Measurements from ENCODE around the gene GLCCI1. TPM values are rescaled to one million over a fixed set of nuclear protein-coding genes. Genes with fewer than 3 reads are reported as not detected.

GLCCI1 gene
- total and polyA plus RNA-seq, 10 of the 15 experiments (the other 5 are each of a cell fraction or from before 2014, with no cell fraction given), result 12.6 to 92.0 (median 27.6) TPM

GRCh38 chr7:7979558-7979957 is 11.0 kb downstream of the GLCCI1 start:
- DNase-seq (ENCODE audit: low read depth, low spot score) (no peak), FAIRE-seq (no peak), ATAC-seq (no peak)
- Histone ChIP-seq H3K9me3 (replicated peaks; ENCODE audit: control insufficient read depth, insufficient read depth, low read length) (peaks cover 2% of the 10 kb centered on the region; the same call in 2 of the 3 replicates), H3K27me3 (replicated peaks in 1 of 2; ENCODE audit: control insufficient read depth in 2 of 2, insufficient read depth in 2 of 2, low read length in 1 of 2) (no peaks in the 10 kb centered on the region), H3K9ac (ENCODE audit: control insufficient read depth, insufficient read depth, low read length) (no peak overlapping the region), H3K4me2 (ENCODE audit: control insufficient read depth, insufficient read depth) (no peak overlapping the region), H3K4me1 (ENCODE audit: control insufficient read depth, insufficient read depth, low read length) (peaks cover 4% of the 10 kb centered on the region; the same call in 1 of the 2 replicates), H3K4me3 (no peak overlapping the region), H3K79me2 (ENCODE audit: control insufficient read depth, insufficient read depth, low read length) (peaks cover 98% of the 10 kb centered on the region), H3K36me3 (ENCODE audit: control insufficient read depth in 2 of 2, insufficient read depth in 2 of 2, low read length in 1 of 2) (peaks cover 0 to 10% of the 10 kb centered on the region in 2 experiments; a peak in 2 of 4 replicates), H3K27ac (ENCODE audit: control insufficient read depth, insufficient read depth) (no peak overlapping the region), H4K20me1 (ENCODE audit: control insufficient read depth, insufficient read depth) (no peaks in the 10 kb centered on the region), H2AFZ (ENCODE audit: control insufficient read depth, low read depth, low read length) (no peak overlapping the region)
- in situ Hi-C loops (cut with MboI), result no loop called here
- POLR2A ChIA-PET, result interaction anchor here (0.6 to 1.1 kb wide), 4 partner anchors 9 to 154 kb away, joined by 3 read pairs; no protein-coding TSS in a partner anchor
- CTCF ChIA-PET, result interaction anchor here (1.1 kb wide), 2 partner anchors 10 to 24 kb away, joined by 3 read pairs; no protein-coding TSS in a partner anchor
- SMC1A ChIA-PET (ENCODE audit: uncharacterized antibody, unreplicated experiment), result interaction anchor here (0.6 to 5.7 kb wide), 11 partner anchors 9 to 221 kb away, joined by 3 to 41 read pairs (median 4); partner anchors contain the start of gene GLCCI1
- TF ChIP-seq ZNF687 (IDR thresholded peaks at IDR 0.05), result no peak
- TF ChIP-seq RB1 (IDR thresholded peaks at IDR 0.05; ENCODE audit: borderline replicate concordance), result no peak
- no peak for TF ChIP-seq BHLHE40 (IDR thresholded peaks at IDR 0.05; ENCODE audit: borderline replicate concordance in 1 of 2, low read depth in 2 of 2, low read length in 1 of 2)
- TF ChIP-seq BCL3 (IDR thresholded peaks at IDR 0.05; ENCODE audit: borderline replicate concordance, insufficient read depth, low read depth, low read length, poor library complexity, severe bottlenecking), result no peak
- TF ChIP-seq BRCA1 (IDR thresholded peaks at IDR 0.05; ENCODE audit: low read depth, low read length), result no peak
- TF ChIP-seq RAD51 (IDR thresholded peaks at IDR 0.05), result no peak
- TF ChIP-seq MAX (IDR thresholded peaks at IDR 0.05; ENCODE audit: low read depth, low read length), result no peak
- no peak for TF ChIP-seq USF2 (IDR thresholded peaks at IDR 0.05; ENCODE audit: borderline replicate concordance, low read depth, low read length)
- TF ChIP-seq CBX5 (IDR thresholded peaks at IDR 0.05; ENCODE audit: low read depth), result no peak
- TF ChIP-seq MYB (IDR thresholded peaks at IDR 0.05; ENCODE audit: borderline replicate concordance, low read depth, low read length), result no peak
- TF ChIP-seq FOS (IDR thresholded peaks at IDR 0.05; ENCODE audit: borderline replicate concordance, extremely low read depth, insufficient read length), result no peak
- no peak for TF ChIP-seq TBL1XR1 (IDR thresholded peaks at IDR 0.05; ENCODE audit: low read depth, low read length)
- no peak for TF ChIP-seq FOXM1 (IDR thresholded peaks at IDR 0.05; ENCODE audit: low read depth, low read length)
- TF ChIP-seq KDM1A (IDR thresholded peaks at IDR 0.05; ENCODE audit: borderline replicate concordance), result no peak
- no peak for TF ChIP-seq CHD1 (IDR thresholded peaks at IDR 0.05; ENCODE audit: low read depth, low read length)
- RAD21 ChIA-PET (ENCODE audit: unreplicated experiment), result interaction anchor here (0.6 to 5.1 kb wide), 10 partner anchors 9 to 299 kb away, joined by 3 to 25 read pairs (median 4); no protein-coding TSS in a partner anchor
- 97% methylated on average over 1 of the region's 1 CpG for WGBS (ENCODE audit: insufficient coverage, insufficient replicate concordance, low lambda C conversion rate, missing lambda C conversion rate)
- intact Hi-C loops (cut with micrococcal nuclease; ENCODE audit: unreplicated experiment), result no loop called here
- no TSS peak for BruUV-seq (replicated peaks)
